ENCODE results near the gene FAM114A2.

Gene FAM114A2

GRCh38 chr5:154038707-154039457 is at the start of gene FAM114A2, which contains the start of gene MFAP3:
Gene FAM114A2 (minus strand): TSS chr5:154038910. CDS start chr5:154034953, 3,957 bp downstream.
Gene MFAP3 (plus strand): TSS chr5:154038967. CDS start chr5:154049723, 10,756 bp downstream.
- DNase-seq (ENCODE audit: low spot score) = peak; percentile 92
- no peak for TF ChIP-seq CTCF (IDR thresholded peaks at IDR 0.05)
- H3K27ac ChIP-seq = peak within 1 kb of the TSS; percentile 64 to 86
- H3K4me3 ChIP-seq = peak within 1 kb of the TSS; percentile 89

- no peak overlapping the region for H3K27ac ChIP-seq
- H3K4me3 ChIP-seq = no peak overlapping the region
- TF ChIP-seq CTCF (IDR thresholded peaks at IDR 0.05) = no peak
- DNase-seq (ENCODE audit: low spot score) = no peak
Observed at GRCh38 chr5:154087260-154087659, 48.5 kb upstream of the FAM114A2 start.

- DNase-seq (ENCODE audit: low spot score) = no peak
- Histone ChIP-seq H3K27ac (no peak overlapping the region), H3K4me3 (no peak overlapping the region)
- TF ChIP-seq CTCF (IDR thresholded peaks at IDR 0.05) = no peak
Observed at GRCh38 chr5:154086641-154087040, 47.9 kb upstream of the FAM114A2 start.

- no peak for DNase-seq (ENCODE audit: low spot score)
- Histone ChIP-seq H3K27ac (no peak overlapping the region), H3K4me3 (no peak overlapping the region)
- no peak for TF ChIP-seq CTCF (IDR thresholded peaks at IDR 0.05)
Observed at GRCh38 chr5:154086146-154086545, 47.4 kb upstream of the FAM114A2 start.

- TF ChIP-seq CTCF (IDR thresholded peaks at IDR 0.05) = no peak
- H3K4me3 ChIP-seq = no peak overlapping the region
- no peak overlapping the region for H3K27ac ChIP-seq
- DNase-seq (ENCODE audit: low spot score) = no peak
Observed at GRCh38 chr5:154084062-154084639, 45.4 kb upstream of the FAM114A2 start.

GRCh38 chr5:154081246-154081645 is 42.5 kb upstream of the FAM114A2 start:
- TF ChIP-seq CTCF (IDR thresholded peaks at IDR 0.05) = no peak
- H3K4me3 ChIP-seq = no peak overlapping the region
- no peak overlapping the region for H3K27ac ChIP-seq
- no peak for DNase-seq (ENCODE audit: low spot score)

- no peak for TF ChIP-seq CTCF (IDR thresholded peaks at IDR 0.05)
- no peak for DNase-seq (ENCODE audit: low spot score)
- Histone ChIP-seq H3K4me3 (no peak overlapping the region), H3K27ac (no peak overlapping the region)
Observed at GRCh38 chr5:154078272-154078671, 39.6 kb upstream of the FAM114A2 start.

Data from coronary artery (tissue), 2 donors.